GM23338 (cell line): ENCODE data around the gene FBXL2. TPM values are rescaled to one million over a fixed set of nuclear protein-coding genes. Genes with fewer than 3 reads are reported as not detected.

Source experiments
- ATAC-seq: fragments of 200-7000 bp; cut with Tn5 transposase; 3 replicates; pipeline ENCODE4 v1.9.1; 2020
- DNase-seq: peaks from one replicate; pipeline ENCODE4 v3.0.0-alpha.2; 2015; ENCODE audit warnings: low spot score
- H2AFZ ChIP-seq: fragments of 200-600 bp; sonication (generic); 2 replicates; pipeline ENCODE4 v1.8.0; 2016; ENCODE audit warnings: antibody characterized with exemption, mild to moderate bottlenecking, moderate library complexity
- H3F3A ChIP-seq: fragments of 200-600 bp; sonication (generic); replicated peaks from 2 replicates; pipeline ENCODE4 v1.8.0; 2017; ENCODE audit warnings: antibody characterized with exemption, mixed run types, low read depth
- H3K27ac ChIP-seq: fragments of 200-600 bp; sonication (generic); 2 replicates; pipeline ENCODE4 v1.6.1; 2016; ENCODE audit warnings: low read depth
- H3K27me3 ChIP-seq: fragments of 200-600 bp; sonication (generic); 2 replicates; pipeline ENCODE4 v1.8.0; 2016; ENCODE audit warnings: mild to moderate bottlenecking, mixed run types, moderate library complexity; ENCODE audit not compliant: insufficient read depth
- H3K36me3 ChIP-seq: fragments of 200-600 bp; sonication (generic); 2 replicates; pipeline ENCODE4 v1.8.0; 2016; ENCODE audit warnings: mild to moderate bottlenecking; ENCODE audit not compliant: insufficient read depth
- H3K4me1 ChIP-seq: fragments of 200-600 bp; sonication (generic); 2 replicates; pipeline ENCODE4 v1.8.0; 2016; ENCODE audit warnings: mild to moderate bottlenecking, moderate library complexity; ENCODE audit not compliant: insufficient read depth
- H3K4me2 ChIP-seq: fragments of 200-600 bp; sonication (generic); 2 replicates; pipeline ENCODE4 v1.7.1; 2017; ENCODE audit warnings: mixed run types
- H3K4me3 ChIP-seq: fragments of 200-600 bp; sonication (generic); 2 replicates; pipeline ENCODE4 v1.6.1; 2016; ENCODE audit warnings: mixed run types
- H3K79me2 ChIP-seq: fragments of 200-600 bp; sonication (generic); replicated peaks from 2 replicates; pipeline ENCODE4 v1.8.0; 2017; ENCODE audit warnings: mild to moderate bottlenecking; ENCODE audit not compliant: insufficient read depth
- H3K9me2 ChIP-seq: fragments of 200-600 bp; sonication (generic); 2 replicates; pipeline ENCODE4 v1.8.0; 2017; ENCODE audit not compliant: insufficient read depth
- H4K20me1 ChIP-seq: fragments of 200-600 bp; sonication (generic); replicated peaks from 2 replicates; pipeline ENCODE4 v1.8.0; 2017; ENCODE audit warnings: mild to moderate bottlenecking; ENCODE audit not compliant: insufficient read depth
- H3K27ac Mint-ChIP-seq: 2 replicates; pipeline ENCODE4 v1.8.0; 2020; ENCODE audit warnings: inconsistent platforms, mild to moderate bottlenecking, moderate library complexity, mixed read lengths
- H3K27me3 Mint-ChIP-seq: 3 replicates; pipeline ENCODE4 v1.8.0; 2022; ENCODE audit warnings: low read depth, mild to moderate bottlenecking, moderate library complexity, mixed read lengths, inconsistent platforms; ENCODE audit not compliant: insufficient read depth, poor library complexity
- H3K36me3 Mint-ChIP-seq: 3 replicates; pipeline ENCODE4 v1.8.0; 2021; ENCODE audit warnings: low read depth, mild to moderate bottlenecking, inconsistent platforms, moderate library complexity, mixed read lengths
- H3K4me1 Mint-ChIP-seq: 3 replicates; pipeline ENCODE4 v1.8.0; 2020; ENCODE audit warnings: mild to moderate bottlenecking, inconsistent platforms, mixed read lengths
- H3K4me3 Mint-ChIP-seq: 3 replicates; pipeline ENCODE4 v1.8.0; 2021; ENCODE audit warnings: moderate library complexity, mild to moderate bottlenecking, inconsistent platforms, mixed read lengths
- H3K9me3 Mint-ChIP-seq: 3 replicates; pipeline ENCODE4 v1.8.0; 2020; ENCODE audit warnings: moderate library complexity, mild to moderate bottlenecking, inconsistent platforms, mixed read lengths
- JUNB ChIP-seq: IDR thresholded peaks from one replicate; pipeline ENCODE4 v1.6.1; 2016; ENCODE audit warnings: antibody characterized with exemption; ENCODE audit not compliant: unreplicated experiment
- POLR2AphosphoS5 ChIP-seq: IDR thresholded peaks from 2 replicates; pipeline ENCODE4 v1.6.1; 2016; ENCODE audit warnings: antibody characterized with exemption, low read depth
- STAT1 ChIP-seq: IDR thresholded peaks from one replicate; pipeline ENCODE4 v1.6.1; 2016; ENCODE audit warnings: antibody characterized with exemption; ENCODE audit not compliant: unreplicated experiment
- ZNF114 ChIP-seq: fragments of 250-450 bp; sonication (Bioruptor Pico); IDR thresholded peaks from 2 replicates; pipeline ENCODE4 v1.5.0; 2020; ENCODE audit warnings: mild to moderate bottlenecking, moderate library complexity
- ZNF331 ChIP-seq: fragments of 250-450 bp; sonication (Bioruptor Pico); IDR thresholded peaks from 2 replicates; pipeline ENCODE4 v1.5.0; 2020; ENCODE audit warnings: low read depth, mild to moderate bottlenecking, moderate library complexity
- ZNF462 ChIP-seq: fragments of 250-450 bp; sonication (Bioruptor Pico); IDR thresholded peaks from 2 replicates; pipeline ENCODE4 v1.5.0; 2020; ENCODE audit warnings: mild to moderate bottlenecking, moderate library complexity
- polyA plus RNA-seq: library from polyadenylated mRNA; unstranded; fragments of >200 nt; fragmentation: Nextera tagmentation; extraction: Ambion mirVana; gene quantifications from 2 replicates; pipeline ENCODE4 v1.2.1, GENCODE V29; 2016
- total RNA-seq: library from RNA; depleted of rRNA; stranded (reverse); fragments of >200 nt; shearing (Covaris generic); gene quantifications from 2 replicates; pipeline ENCODE4 v1.2.3, GENCODE V29; 2014
- TF ChIP-seq, protein P1 (sequence below), 2 experiments: fragments of 200-600 bp in 1 of 2; sonication (generic) in 1 of 2; conservative IDR thresholded peaks; 2 replicates each; pipeline versions ENCODE4 v1.5.1 to v1.6.1; 2016 to 2017; ENCODE audit warnings: antibody characterized with exemption in 2 of 2, low read depth in 2 of 2, mild to moderate bottlenecking in 2 of 2, moderate library complexity in 1 of 2
- TF ChIP-seq, protein P2 (sequence below): IDR thresholded peaks from 2 replicates; pipeline ENCODE4 v1.6.1; 2016; ENCODE audit warnings: antibody characterized with exemption

FBXL2 gene
- total and polyA plus RNA-seq, 2 experiments from 2014 or later, result 2.8 to 5.7 TPM

- ATAC-seq (peak; percentile 79), DNase-seq (peak; percentile 56)
- Mint-ChIP-seq H3K27ac (peak overlapping the region; percentile 32; the same call in 1 of the 2 replicates), H3K4me1 (peaks cover 16% of the 10 kb centered on the region), H3K36me3 (peaks cover 3% of the 10 kb centered on the region; the same call in 1 of the 3 replicates), H3K9me3 (no peaks in the 10 kb centered on the region), H3K27me3 (peaks cover 4% of the 10 kb centered on the region), H3K4me3 (no peak overlapping the region)
- Histone ChIP-seq H3K9me2 (no peaks in the 10 kb centered on the region), H3F3A (0 out of 2 replicates have a peak, but pooled peaks cover 3% of the 10 kb centered on the region), H3K27ac (peak overlapping the region; percentile 19; the same call in 1 of the 2 replicates), H3K27me3 (no peaks in the 10 kb centered on the region), H3K4me2 (no peak overlapping the region), H3K36me3 (no peaks in the 10 kb centered on the region), H3K4me1 (no peaks in the 10 kb centered on the region; the same call in 1 of the 2 replicates), H3K79me2 (no peaks in the 10 kb centered on the region), H2AFZ (no peak overlapping the region), H4K20me1 (no peaks in the 10 kb centered on the region), H3K4me3 (no peak overlapping the region)
- no peak for TF ChIP-seq ZNF114 (CRISPR knock-in tag)
- TF ChIP-seq, protein P1, sequence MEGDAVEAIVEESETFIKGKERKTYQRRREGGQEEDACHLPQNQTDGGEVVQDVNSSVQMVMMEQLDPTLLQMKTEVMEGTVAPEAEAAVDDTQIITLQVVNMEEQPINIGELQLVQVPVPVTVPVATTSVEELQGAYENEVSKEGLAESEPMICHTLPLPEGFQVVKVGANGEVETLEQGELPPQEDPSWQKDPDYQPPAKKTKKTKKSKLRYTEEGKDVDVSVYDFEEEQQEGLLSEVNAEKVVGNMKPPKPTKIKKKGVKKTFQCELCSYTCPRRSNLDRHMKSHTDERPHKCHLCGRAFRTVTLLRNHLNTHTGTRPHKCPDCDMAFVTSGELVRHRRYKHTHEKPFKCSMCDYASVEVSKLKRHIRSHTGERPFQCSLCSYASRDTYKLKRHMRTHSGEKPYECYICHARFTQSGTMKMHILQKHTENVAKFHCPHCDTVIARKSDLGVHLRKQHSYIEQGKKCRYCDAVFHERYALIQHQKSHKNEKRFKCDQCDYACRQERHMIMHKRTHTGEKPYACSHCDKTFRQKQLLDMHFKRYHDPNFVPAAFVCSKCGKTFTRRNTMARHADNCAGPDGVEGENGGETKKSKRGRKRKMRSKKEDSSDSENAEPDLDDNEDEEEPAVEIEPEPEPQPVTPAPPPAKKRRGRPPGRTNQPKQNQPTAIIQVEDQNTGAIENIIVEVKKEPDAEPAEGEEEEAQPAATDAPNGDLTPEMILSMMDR (conservative IDR thresholded peaks at IDR 0.05; ENCODE audit: low read depth in 2 of 2), result peak; percentile 25 to 61; a peak in 2 of 4 replicates
- no peak for TF ChIP-seq STAT1
- no peak for TF ChIP-seq JUNB
- no peak for TF ChIP-seq ZNF331 (CRISPR knock-in tag)
Observed at GRCh38 chr3:33377489-33377888, 100.2 kb downstream of the FBXL2 start.

- Mint-ChIP-seq H3K27ac (peak overlapping the region; percentile 32; the same call in 1 of the 2 replicates), H3K4me1 (peaks cover 15% of the 10 kb centered on the region), H3K4me3 (no peak overlapping the region), H3K9me3 (no peaks in the 10 kb centered on the region), H3K27me3 (peaks cover 4% of the 10 kb centered on the region), H3K36me3 (peaks cover 3% of the 10 kb centered on the region; the same call in 1 of the 3 replicates)
- peak overlapping the region; percentile 19; the same call in 1 of the 2 replicates for H3K27ac ChIP-seq
- ATAC-seq (no peak; the same call in 2 of the 3 replicates), DNase-seq (no peak)
- H3K36me3 ChIP-seq, result no peaks in the 10 kb centered on the region
- no peaks in the 10 kb centered on the region for H3K27me3 ChIP-seq
- no peak overlapping the region for H3K4me2 ChIP-seq
- H4K20me1 ChIP-seq, result no peaks in the 10 kb centered on the region; the same call in 1 of the 2 replicates
- H3K4me1 ChIP-seq, result no peaks in the 10 kb centered on the region; the same call in 1 of the 2 replicates
- H2AFZ ChIP-seq, result no peak overlapping the region
- 0 out of 2 replicates have a peak, but pooled peaks cover 3% of the 10 kb centered on the region for H3F3A ChIP-seq
- H3K9me2 ChIP-seq, result no peaks in the 10 kb centered on the region
- H3K4me3 ChIP-seq, result no peak overlapping the region
- no peaks in the 10 kb centered on the region for H3K79me2 ChIP-seq
- TF ChIP-seq POLR2AphosphoS5 (no peak), STAT1 (no peak), JUNB (no peak), ZNF462 (CRISPR knock-in tag) (no peak)
- TF ChIP-seq, protein P2, sequence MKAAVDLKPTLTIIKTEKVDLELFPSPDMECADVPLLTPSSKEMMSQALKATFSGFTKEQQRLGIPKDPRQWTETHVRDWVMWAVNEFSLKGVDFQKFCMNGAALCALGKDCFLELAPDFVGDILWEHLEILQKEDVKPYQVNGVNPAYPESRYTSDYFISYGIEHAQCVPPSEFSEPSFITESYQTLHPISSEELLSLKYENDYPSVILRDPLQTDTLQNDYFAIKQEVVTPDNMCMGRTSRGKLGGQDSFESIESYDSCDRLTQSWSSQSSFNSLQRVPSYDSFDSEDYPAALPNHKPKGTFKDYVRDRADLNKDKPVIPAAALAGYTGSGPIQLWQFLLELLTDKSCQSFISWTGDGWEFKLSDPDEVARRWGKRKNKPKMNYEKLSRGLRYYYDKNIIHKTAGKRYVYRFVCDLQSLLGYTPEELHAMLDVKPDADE, result no peak
- TF ChIP-seq, protein P1 (conservative IDR thresholded peaks at IDR 0.05; ENCODE audit: low read depth in 2 of 2), result no peak
Observed at GRCh38 chr3:33377931-33378330, 100.7 kb downstream of the FBXL2 start.
